WTC11 (cell line): Measurements from ENCODE around the gene RASGRF1. TPM values are rescaled to one million over a fixed set of nuclear protein-coding genes. Genes with fewer than 3 reads are reported as not detected.

ENCODE experiments used
- ATAC-seq: fragments of 200-7000 bp; cut with Tn5 transposase; 2 replicates; pipeline ENCODE4 v1.10.0; 2021; ENCODE audit warnings: mild to moderate bottlenecking, moderate library complexity
- CTCF ChIA-PET: fragments of 300-600 bp; sonication (Branson Sonifier 250); formaldehyde crosslinking; loops from one replicate; lab custom pipeline; 2021; ENCODE audit warnings: antibody characterized with exemption; lab: Charles Lee
- POLR2A ChIA-PET: fragments of 350-600 bp; sonication (Branson Sonifier 250); formaldehyde crosslinking; loops from one replicate; lab custom pipeline; 2021; ENCODE audit warnings: antibody characterized with exemption; lab: Charles Lee
- DNase-seq: peaks from one replicate; pipeline ENCODE4 v3.0.0; 2021; ENCODE audit warnings: low spot score
- H3K27ac Mint-ChIP-seq: 2 replicates; pipeline ENCODE4 v1.8.0; 2021; ENCODE audit warnings: mixed read lengths
- H3K27me3 Mint-ChIP-seq: 2 replicates; pipeline ENCODE4 v1.8.0; 2021; ENCODE audit warnings: low read depth, mild to moderate bottlenecking, moderate library complexity, mixed read lengths
- H3K36me3 Mint-ChIP-seq: 2 replicates; pipeline ENCODE4 v1.8.0; 2021; ENCODE audit warnings: mixed read lengths
- H3K4me1 Mint-ChIP-seq: 2 replicates; pipeline ENCODE4 v1.8.0; 2022; ENCODE audit warnings: mixed read lengths
- H3K4me3 Mint-ChIP-seq: 2 replicates; pipeline ENCODE4 v1.8.0; 2021; ENCODE audit warnings: mild to moderate bottlenecking, moderate library complexity, mixed read lengths
- H3K9me3 Mint-ChIP-seq: 2 replicates; pipeline ENCODE4 v1.8.0; 2021; ENCODE audit warnings: mixed read lengths
- AR ChIP-seq: fragments of 250-450 bp; sonication (Bioruptor Pico); IDR thresholded peaks from 2 replicates; pipeline ENCODE4 v1.9.0; 2021; ENCODE audit warnings: mild to moderate bottlenecking
- ATF2 ChIP-seq: sonication (generic); formaldehyde crosslinking; IDR thresholded peaks from 2 replicates; pipeline ENCODE4 v1.8.1; 2022; ENCODE audit warnings: low read depth, missing genetic modification reagents, borderline replicate concordance
- CREB1 ChIP-seq: sonication (generic); formaldehyde crosslinking; IDR thresholded peaks from 2 replicates; pipeline ENCODE4 v1.8.0; 2023; ENCODE audit warnings: mild to moderate bottlenecking, missing genetic modification reagents
- CTCF ChIP-seq: fragments of 200-600 bp; IDR thresholded peaks from 2 replicates; pipeline ENCODE4 v1.8.0; 2022; ENCODE audit warnings: antibody characterized with exemption
- ERG ChIP-seq: fragments of 250-450 bp; sonication (Bioruptor Pico); IDR thresholded peaks from 2 replicates; pipeline ENCODE4 v1.8.0; 2021; ENCODE audit warnings: mild to moderate bottlenecking
- GABPB1 ChIP-seq: sonication (generic); formaldehyde crosslinking; IDR thresholded peaks from 2 replicates; pipeline ENCODE4 v1.8.1; 2023; ENCODE audit warnings: mild to moderate bottlenecking, missing genetic modification reagents
- IRF2 ChIP-seq: sonication (generic); formaldehyde crosslinking; IDR thresholded peaks from 2 replicates; pipeline ENCODE4 v1.8.0; 2022; ENCODE audit warnings: low read depth, missing genetic modification reagents, borderline replicate concordance
- JAZF1 ChIP-seq: fragments of 250-450 bp; sonication (Bioruptor Pico); IDR thresholded peaks from 2 replicates; pipeline ENCODE4 v1.9.0; 2021; ENCODE audit warnings: moderate library complexity, mild to moderate bottlenecking, inconsistent platforms
- MLX ChIP-seq: sonication (generic); formaldehyde crosslinking; IDR thresholded peaks from 2 replicates; pipeline ENCODE4 v1.8.1; 2023; ENCODE audit warnings: mild to moderate bottlenecking, missing genetic modification reagents, moderate library complexity
- MYBL2 ChIP-seq: sonication (generic); formaldehyde crosslinking; IDR thresholded peaks from 2 replicates; pipeline ENCODE4 v1.8.1; 2023; ENCODE audit warnings: mild to moderate bottlenecking, moderate library complexity, missing genetic modification reagents
- NFE2L1 ChIP-seq: sonication (generic); formaldehyde crosslinking; IDR thresholded peaks from 2 replicates; pipeline ENCODE4 v1.8.1; 2023; ENCODE audit warnings: missing genetic modification reagents
- NR1H2 ChIP-seq: sonication (generic); formaldehyde crosslinking; IDR thresholded peaks from 2 replicates; pipeline ENCODE4 v1.9.0; 2021; ENCODE audit warnings: mild to moderate bottlenecking, moderate library complexity, missing genetic modification reagents
- NR3C1 ChIP-seq: sonication (generic); formaldehyde crosslinking; conservative IDR thresholded peaks from 2 replicates; pipeline ENCODE4 v1.8.1; 2023; ENCODE audit warnings: low read depth, mild to moderate bottlenecking, missing genetic modification reagents
- PREB ChIP-seq: sonication (generic); formaldehyde crosslinking; IDR thresholded peaks from 2 replicates; pipeline ENCODE4 v1.8.1; 2022; ENCODE audit warnings: mild to moderate bottlenecking, missing genetic modification reagents, moderate library complexity, borderline replicate concordance
- PRRX2 ChIP-seq: fragments of 250-450 bp; sonication (Bioruptor Pico); IDR thresholded peaks from 2 replicates; pipeline ENCODE4 v1.8.0; 2021; ENCODE audit warnings: mild to moderate bottlenecking
- SMAD4 ChIP-seq: sonication (generic); formaldehyde crosslinking; IDR thresholded peaks from 2 replicates; pipeline ENCODE4 v1.8.0; 2022; ENCODE audit warnings: mild to moderate bottlenecking, missing genetic modification reagents
- STAT6 ChIP-seq: sonication (generic); formaldehyde crosslinking; conservative IDR thresholded peaks from 2 replicates; pipeline ENCODE4 v1.8.1; 2023; ENCODE audit warnings: mild to moderate bottlenecking, low read depth, missing genetic modification reagents, moderate library complexity
- ZBTB43 ChIP-seq: sonication (generic); formaldehyde crosslinking; IDR thresholded peaks from 2 replicates; pipeline ENCODE4 v1.8.1; 2023; ENCODE audit warnings: mild to moderate bottlenecking, missing genetic modification reagents
- ZNF232 ChIP-seq: sonication (generic); formaldehyde crosslinking; IDR thresholded peaks from 2 replicates; pipeline ENCODE4 v1.8.0; 2022; ENCODE audit warnings: mild to moderate bottlenecking, missing genetic modification reagents
- ZNF281 ChIP-seq: sonication (generic); formaldehyde crosslinking; IDR thresholded peaks from 2 replicates; pipeline ENCODE4 v1.8.0; 2023; ENCODE audit warnings: mild to moderate bottlenecking, missing genetic modification reagents
- total RNA-seq: library from RNA; stranded (reverse); gene quantifications from 3 replicates; pipeline ENCODE4 v1.2.3, GENCODE V29; 2021

Gene RASGRF1
- total RNA-seq, 1 experiment from 2014 or later = 0.85 TPM

- ATAC-seq (no peak), DNase-seq (no peak)
- POLR2A ChIA-PET = no interaction called here
- no peak for TF ChIP-seq MLX (CRISPR knock-in tag)
- TF ChIP-seq ZNF232 = no peak
- no peak for TF ChIP-seq ERG (CRISPR knock-in tag)
- TF ChIP-seq SMAD4 (CRISPR knock-in tag) = no peak
- no peak for TF ChIP-seq PRRX2 (CRISPR knock-in tag)
- TF ChIP-seq AR (CRISPR knock-in tag) = no peak
- TF ChIP-seq NR1H2 (CRISPR knock-in tag) = no peak
- no peak for TF ChIP-seq IRF2
- TF ChIP-seq ZBTB43 (CRISPR knock-in tag) = no peak
- no peak for TF ChIP-seq ATF2 (CRISPR knock-in tag)
- no peak for TF ChIP-seq STAT6 (CRISPR knock-in tag)
- no peak for TF ChIP-seq MYBL2 (CRISPR knock-in tag)
- no peak for TF ChIP-seq NFE2L1 (CRISPR knock-in tag)
- TF ChIP-seq CTCF = no peak
- no peak for TF ChIP-seq CREB1 (CRISPR knock-in tag)
- no peak for TF ChIP-seq NR3C1
- TF ChIP-seq ZNF281 (CRISPR knock-in tag) = no peak
- no peak for TF ChIP-seq GABPB1 (CRISPR knock-in tag)
- no peak for TF ChIP-seq JAZF1 (CRISPR knock-in tag)
- no peak for TF ChIP-seq PREB
- TF ChIP-seq, all 79 proteins: peak for 0
- no peaks in the 10 kb centered on the region for H3K9me3 Mint-ChIP-seq
- H3K27me3 Mint-ChIP-seq = no peaks in the 10 kb centered on the region
- H3K36me3 Mint-ChIP-seq = peaks cover 3% of the 10 kb centered on the region; the same call in 1 of the 2 replicates
- H3K27ac Mint-ChIP-seq = no peak overlapping the region
- no peak overlapping the region for H3K4me3 Mint-ChIP-seq
- peaks cover 2% of the 10 kb centered on the region; the same call in 1 of the 2 replicates for H3K4me1 Mint-ChIP-seq
- CTCF ChIA-PET = interaction anchor here (1.6 kb wide), 1 partner anchor 74 kb away, joined by 6 read pairs; no protein-coding TSS in a partner anchor
Measured at GRCh38 chr15:78933187-78933822, 157.3 kb downstream of the RASGRF1 start.
